Body of pancreas (tissue), 4 donors: Measurements from ENCODE around the gene MAP1B.

Experiments
- CTCF ChIP-seq, 7 experiments: fragments of 450-650 bp in 4 of 7; fragments of 200-600 bp in 3 of 7; sonication (generic) in 3 of 7; IDR thresholded peaks; one replicate each; pipeline ENCODE4 v1.5.1; 2016 to 2019; ENCODE audit warnings: antibody characterized with exemption in 7 of 7
- POLR2A ChIP-seq, 3 donors: fragments of 450-650 bp; IDR thresholded peaks; one replicate each; pipeline ENCODE4 v1.6.1; 2016; ENCODE audit warnings: antibody characterized with exemption in 3 of 3, mild to moderate bottlenecking in 2 of 3

GRCh38 chr5:72202331-72202825 is 95.1 kb downstream of the MAP1B start:
- TF ChIP-seq CTCF (IDR thresholded peaks at IDR 0.05) (no peak), POLR2A (IDR thresholded peaks at IDR 0.05) (no peak)
